Activated CD4-positive, alpha-beta T cell treated with anti-CD3 and anti-CD28 coated beads for 48 hours (primary cell): Measurements from ENCODE around the gene COG5.
A peak's percentile ranks its signal among the peaks of the same experiment; 100 is the strongest.
"Not testable (repeated sequence)": the region's sequence is repeated elsewhere in the genome, so short reads cannot be mapped to it uniquely, and the experiment has no call there.

Source experiments
- DNase-seq: peaks from one replicate; pipeline ENCODE4 v3.0.0-alpha.2; 2020

Gene COG5

GRCh38 chr7:107172276-107173032, 391.3 kb downstream of the COG5 start:
- DNase-seq: no peak

DNA sequence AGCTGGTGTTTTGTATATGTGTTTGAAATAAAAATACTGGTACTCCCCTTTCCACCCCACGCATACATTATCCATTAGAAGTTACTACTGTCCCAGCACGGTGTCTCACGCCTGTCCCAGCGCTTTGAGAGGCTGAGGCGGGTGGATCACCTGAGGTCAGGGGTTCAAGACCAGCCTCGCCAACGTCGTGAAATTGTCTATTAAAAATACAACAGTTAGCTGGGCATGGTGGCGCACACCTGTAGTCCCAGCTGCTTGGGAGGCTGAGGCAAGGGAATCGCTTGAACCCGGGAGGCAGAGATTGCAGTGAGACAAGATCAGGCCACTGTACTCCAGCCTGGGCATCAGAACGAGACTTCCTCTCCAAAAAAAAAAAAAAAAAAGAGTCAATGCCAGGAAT, 392.2 kb downstream of the COG5 start:
- DNase-seq: no peak

DNA sequence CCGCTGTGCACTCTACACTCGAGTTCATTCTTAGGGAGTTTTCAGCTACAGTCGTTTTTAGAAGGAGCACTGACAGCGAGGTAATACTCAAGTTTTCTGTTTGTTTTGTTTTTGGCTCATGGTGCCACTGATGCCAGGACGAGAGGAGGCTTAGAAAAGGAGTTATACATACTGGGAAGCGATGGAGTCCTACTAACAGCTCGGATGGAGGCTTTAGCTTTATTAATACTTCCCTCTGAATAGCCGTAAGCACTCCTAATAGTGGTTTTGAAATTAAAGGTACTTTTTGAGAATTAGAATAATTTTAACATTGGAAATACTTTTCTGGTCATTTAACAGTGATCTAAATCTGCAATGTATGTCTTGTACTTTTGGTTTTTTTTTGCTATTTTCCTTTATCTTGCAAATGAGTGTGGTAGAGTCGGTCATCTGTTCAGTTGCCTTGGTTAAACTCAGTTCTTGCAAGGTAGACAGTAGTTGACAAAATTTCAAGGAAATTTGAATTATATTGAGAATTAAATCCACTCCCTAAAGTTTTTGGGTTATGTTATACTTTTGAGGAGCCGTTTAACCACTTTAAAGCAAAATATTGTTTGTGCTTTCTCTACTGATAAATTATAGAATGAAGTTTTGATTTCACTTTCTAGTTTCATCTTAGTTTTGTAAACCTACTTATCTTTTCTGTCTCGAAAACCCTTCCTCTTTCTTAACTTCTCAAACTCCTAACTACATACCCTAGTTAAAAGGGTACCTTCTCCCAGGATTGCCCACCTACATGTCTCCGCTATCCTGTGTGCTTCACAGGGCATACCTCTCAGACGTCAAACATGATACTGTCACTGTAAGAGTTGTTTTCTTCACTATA, 393.4 kb downstream of the COG5 start:
- no peak for DNase-seq

DNA sequence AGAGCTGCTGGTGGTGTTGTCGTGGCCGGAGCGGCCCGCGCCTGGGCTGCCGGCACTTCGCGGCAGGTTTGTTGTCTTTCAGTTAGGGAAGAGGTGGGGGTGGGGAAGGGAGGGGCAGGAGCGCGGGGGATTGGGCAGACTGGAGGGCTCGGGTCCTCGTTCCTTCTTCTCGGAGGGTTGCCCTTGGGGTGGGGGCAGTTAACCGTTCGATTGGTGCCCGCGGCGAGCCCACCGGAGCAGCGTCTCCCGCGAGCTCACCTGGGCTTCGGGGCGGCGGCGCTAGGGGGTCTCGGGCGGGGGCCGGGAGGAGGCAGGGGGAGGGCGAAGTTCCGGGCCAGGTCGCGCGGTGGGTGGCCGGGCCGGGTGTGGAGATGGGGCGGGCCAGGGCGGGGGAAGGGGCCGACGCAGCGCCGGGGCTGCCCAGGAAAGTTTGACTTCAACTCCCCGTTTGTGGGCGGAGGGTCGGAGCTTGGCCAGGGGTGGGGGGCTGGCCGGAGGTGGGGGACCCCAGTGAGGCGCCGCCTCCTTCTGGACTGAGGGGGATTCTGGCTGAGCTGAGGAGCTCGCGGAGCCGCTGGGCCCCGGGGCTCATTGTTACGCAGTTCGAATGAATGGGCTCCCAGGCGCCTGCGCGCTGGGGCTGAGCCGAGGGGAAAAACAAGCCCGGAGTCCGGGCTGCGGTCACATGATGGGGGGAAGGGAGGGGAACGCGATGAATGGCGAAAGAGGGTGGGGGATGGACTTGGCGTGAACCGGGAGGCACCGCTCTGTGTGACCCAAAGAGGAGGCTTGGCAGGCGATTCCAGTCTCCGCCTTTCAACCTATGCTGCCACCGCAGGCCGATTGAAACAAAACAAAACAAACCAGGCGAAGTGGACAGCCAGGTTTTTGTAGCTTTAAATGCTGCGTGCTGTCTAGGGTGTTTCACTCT, 394.3 kb downstream of the COG5 start:
- DNase-seq: peak; percentile 93

GRCh38 chr7:107168233-107169119, 395.2 kb downstream of the COG5 start, which contains the start of gene HBP1:
Gene HBP1 (plus strand): TSS chr7:107169003. CDS start chr7:107179894, 10,891 bp downstream.
- peak; percentile 98 for DNase-seq

DNA sequence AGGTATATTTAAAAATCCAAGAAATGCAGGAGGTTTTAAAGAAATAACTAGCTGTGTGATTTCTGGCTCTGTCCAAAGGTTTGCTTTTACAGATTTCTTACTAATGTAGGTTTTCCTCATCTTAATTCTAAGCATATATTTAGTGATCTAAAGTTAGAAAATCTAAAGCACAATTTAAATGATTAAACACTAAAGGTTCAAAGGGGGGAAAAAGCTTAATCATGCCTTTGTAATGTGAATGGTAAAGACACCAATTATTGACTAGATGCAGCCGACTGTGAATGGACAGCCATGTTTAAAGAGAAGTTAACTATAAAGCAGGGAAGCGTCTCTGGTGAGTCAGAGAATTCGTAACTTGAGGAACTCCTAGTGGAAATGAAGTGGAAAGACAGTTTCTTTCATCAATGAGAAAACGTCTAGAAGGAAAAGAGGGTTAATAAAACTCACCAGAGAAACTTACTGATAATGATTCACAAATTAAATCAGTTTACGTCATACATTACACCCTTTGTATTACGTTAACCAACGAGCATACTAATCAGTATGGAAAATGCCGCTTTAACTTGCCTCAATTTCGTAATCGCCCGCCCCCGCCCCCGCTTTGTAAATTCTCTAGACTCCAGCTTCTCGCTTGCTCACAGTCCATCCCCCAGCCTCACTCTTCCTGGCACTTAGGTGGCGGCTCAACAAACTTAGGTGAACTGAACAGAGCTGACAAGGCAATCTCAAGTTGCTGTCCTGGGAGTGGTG, 396.1 kb downstream of the COG5 start:
- DNase-seq: peak; percentile 76

DNA sequence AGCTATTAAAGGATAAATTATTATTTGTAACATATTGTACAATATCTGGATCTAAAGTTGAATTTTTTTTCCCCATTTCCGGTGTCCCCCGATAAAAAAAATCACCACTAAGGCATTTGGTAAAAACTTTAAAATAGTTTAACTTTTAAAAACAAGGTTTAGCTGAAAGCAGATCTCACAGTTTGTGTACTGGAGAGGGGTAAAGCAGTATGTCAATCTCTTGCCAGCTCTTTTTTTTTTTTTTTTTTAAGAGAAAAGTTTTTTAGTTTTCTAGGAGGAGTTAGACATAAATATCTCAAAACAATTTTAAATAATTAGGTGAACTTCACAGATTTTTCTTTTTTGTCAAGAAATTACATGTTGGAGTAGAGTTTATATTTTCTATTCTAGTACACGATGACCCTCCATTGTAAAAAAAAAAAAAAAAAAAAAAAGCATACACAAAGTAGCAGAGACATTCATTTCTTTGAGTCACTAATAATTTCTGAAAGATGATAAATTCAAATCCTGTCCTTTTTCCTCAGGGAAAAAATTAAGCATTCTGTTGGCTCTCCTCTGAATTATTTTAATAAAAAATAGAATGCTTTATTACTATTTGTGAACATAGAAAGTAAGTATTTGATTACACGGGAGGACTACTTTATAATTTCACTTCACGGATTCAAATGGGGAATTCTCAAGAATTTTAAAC, 396.8 kb downstream of the COG5 start:
- DNase-seq: no peak

- DNase-seq: no peak
These were observed 398.4 kb downstream of the COG5 start for GRCh38 chr7:107165341-107165740.

GRCh38 chr7:107164092-107164491, 399.6 kb downstream of the COG5 start:
- DNase-seq: no peak

DNA sequence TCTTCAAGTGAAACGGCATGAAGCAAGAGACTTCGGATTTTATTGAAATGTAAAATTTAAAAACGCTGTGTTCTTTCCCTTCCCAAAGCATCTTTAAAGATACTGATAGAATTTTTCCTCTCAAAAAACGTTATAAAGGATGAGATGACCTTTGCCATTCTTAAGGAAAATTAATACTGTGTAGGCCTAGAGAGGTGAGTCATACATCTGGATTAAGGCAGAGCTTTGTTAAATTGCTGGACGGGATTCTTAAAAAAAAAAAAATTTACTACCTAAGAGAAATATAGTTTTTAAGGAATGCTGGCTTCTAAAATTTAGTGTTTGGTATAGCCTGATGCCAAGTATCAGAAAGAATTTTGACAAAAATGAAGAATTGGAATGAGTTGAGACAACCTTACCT, 401.2 kb downstream of the COG5 start:
- DNase-seq: no peak

DNA sequence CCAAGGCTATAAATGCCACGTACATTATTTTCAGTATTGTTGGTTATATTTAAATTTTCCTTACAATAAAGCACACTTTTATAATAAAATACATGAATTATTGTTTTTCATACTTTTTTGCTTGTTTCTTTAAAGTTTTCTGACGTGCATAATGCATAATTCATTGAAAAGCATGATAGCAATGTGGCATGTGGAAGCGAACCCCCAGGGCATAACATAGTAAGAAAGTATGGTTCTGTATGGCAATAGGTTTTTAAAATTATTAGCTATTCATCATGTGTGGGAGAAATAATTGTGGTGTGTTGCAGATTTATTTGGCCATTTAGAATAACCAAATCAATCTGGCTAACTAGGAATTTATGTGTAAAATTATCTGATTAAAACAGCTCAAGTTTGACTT, 402.3 kb downstream of the COG5 start:
- DNase-seq: no peak

DNA sequence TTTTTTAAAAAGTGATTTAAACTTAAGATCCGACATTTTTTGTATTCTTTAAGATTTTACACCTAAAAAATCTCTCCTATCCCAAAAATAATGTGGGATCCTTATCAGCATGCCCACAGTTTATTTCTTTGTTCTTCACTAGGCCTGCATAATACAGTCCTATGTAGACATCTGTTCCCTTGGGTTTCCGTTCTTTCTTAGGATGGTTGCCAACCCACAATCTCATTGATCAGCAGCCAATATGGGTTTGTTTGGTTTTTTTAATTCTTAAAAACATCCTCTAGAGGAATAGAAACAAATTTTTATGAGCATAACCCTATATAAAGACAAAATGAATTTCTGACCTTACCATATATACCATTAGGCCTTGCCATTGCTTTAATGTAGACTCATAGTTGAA, 403.3 kb downstream of the COG5 start:
- DNase-seq: no peak

DNA sequence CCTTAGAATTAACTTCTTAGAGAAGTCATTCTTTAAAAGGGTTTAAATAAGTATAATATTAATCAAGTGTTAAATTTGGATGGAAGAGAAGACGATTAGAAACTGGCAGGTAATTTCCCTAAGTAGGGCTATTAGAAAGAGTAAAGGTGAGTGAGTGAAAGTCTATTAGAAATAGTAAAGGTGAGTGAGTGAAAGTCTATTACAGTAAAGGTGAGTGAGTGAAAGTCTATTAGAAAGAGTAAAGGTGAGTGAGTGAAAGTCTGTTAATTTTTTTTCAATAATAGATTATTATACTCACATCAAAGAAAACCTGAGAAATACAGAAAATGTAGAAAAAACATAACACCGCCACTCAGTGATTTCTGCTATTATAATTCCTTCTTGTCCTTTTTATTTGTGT, 405.7 kb downstream of the COG5 start:
- no peak for DNase-seq

- DNase-seq: no peak
These were observed 406.6 kb downstream of the COG5 start for GRCh38 chr7:107157091-107157490.

GRCh38 chr7:107155726-107156125, 408.0 kb downstream of the COG5 start:
- not testable (repeated sequence) for DNase-seq

DNA sequence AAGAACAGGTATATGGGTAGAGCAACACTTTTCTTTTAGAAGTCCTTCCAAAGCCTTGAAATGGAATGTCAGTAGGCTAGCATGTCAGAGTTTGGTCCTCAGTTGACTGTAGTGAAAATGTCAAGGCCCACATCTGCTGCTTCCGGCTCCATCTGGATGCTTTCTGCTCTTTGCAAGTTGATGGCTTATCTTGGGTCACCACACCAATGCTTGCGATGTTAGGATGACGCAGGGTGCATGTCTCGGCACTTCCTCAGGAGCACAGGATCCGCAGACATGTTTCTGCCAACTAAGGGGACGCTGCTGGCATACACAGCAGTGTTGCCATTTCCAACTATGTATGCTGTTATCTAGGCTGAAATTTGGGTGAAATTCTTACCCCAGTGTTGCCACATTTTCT, 408.9 kb downstream of the COG5 start:
- DNase-seq: no peak

GRCh38 chr7:107152011-107152410, 411.7 kb downstream of the COG5 start:
- DNase-seq: no peak
